Measurements from ENCODE around the gene UEVLD.

GRCh38 chr11:18536209-18536608, 52.3 kb downstream of the UEVLD start:
- TF ChIP-seq TCF7L2 (IDR thresholded peaks at IDR 0.05; ENCODE audit: borderline replicate concordance, extremely low read depth, insufficient read depth, insufficient read length) (no peak), EZH2 (IDR thresholded peaks at IDR 0.05) (no peak), ZFX (IDR thresholded peaks at IDR 0.05) (no peak), JUND (IDR thresholded peaks at IDR 0.05) (no peak), REST (IDR thresholded peaks at IDR 0.05; ENCODE audit: low read depth) (no peak), ATF3 (IDR thresholded peaks at IDR 0.05) (no peak), POLR2AphosphoS5 (IDR thresholded peaks at IDR 0.05; ENCODE audit: low read depth, low read length) (no peak), POLR2A (IDR thresholded peaks at IDR 0.05; ENCODE audit: borderline replicate concordance, extremely low read depth, insufficient read depth, insufficient read length) (no peak)
- TF ChIP-seq, protein P1, sequence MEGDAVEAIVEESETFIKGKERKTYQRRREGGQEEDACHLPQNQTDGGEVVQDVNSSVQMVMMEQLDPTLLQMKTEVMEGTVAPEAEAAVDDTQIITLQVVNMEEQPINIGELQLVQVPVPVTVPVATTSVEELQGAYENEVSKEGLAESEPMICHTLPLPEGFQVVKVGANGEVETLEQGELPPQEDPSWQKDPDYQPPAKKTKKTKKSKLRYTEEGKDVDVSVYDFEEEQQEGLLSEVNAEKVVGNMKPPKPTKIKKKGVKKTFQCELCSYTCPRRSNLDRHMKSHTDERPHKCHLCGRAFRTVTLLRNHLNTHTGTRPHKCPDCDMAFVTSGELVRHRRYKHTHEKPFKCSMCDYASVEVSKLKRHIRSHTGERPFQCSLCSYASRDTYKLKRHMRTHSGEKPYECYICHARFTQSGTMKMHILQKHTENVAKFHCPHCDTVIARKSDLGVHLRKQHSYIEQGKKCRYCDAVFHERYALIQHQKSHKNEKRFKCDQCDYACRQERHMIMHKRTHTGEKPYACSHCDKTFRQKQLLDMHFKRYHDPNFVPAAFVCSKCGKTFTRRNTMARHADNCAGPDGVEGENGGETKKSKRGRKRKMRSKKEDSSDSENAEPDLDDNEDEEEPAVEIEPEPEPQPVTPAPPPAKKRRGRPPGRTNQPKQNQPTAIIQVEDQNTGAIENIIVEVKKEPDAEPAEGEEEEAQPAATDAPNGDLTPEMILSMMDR (IDR thresholded peaks at IDR 0.05 in 2 of 3, conservative IDR thresholded peaks at IDR 0.05 in 1 of 3; ENCODE audit: borderline replicate concordance in 1 of 3, insufficient read depth in 1 of 3, low read depth in 2 of 3, low read length in 2 of 3) = no peak

All from HCT116 (cell line).